Panc1 (cell line): ENCODE results near the gene GOLGA3.

Experiments used
- CTCF ChIP-seq: fragments of 450-650 bp; IDR thresholded peaks from 2 replicates; pipeline ENCODE4 v1.5.1; 2017; ENCODE audit warnings: mild to moderate bottlenecking
- POLR2AphosphoS5 ChIP-seq: IDR thresholded peaks from 2 replicates; pipeline ENCODE4 v1.6.1; 2012; ENCODE audit warnings: mild to moderate bottlenecking, low read depth, low read length, moderate library complexity
- REST ChIP-seq, 2 experiments: IDR thresholded peaks; 2 replicates each; pipeline ENCODE4 v1.6.1; 2011 to 2012; ENCODE audit warnings: low read depth in 2 of 2, control low read depth in 1 of 2, low read length in 1 of 2, mild to moderate bottlenecking in 1 of 2, moderate library complexity in 1 of 2; ENCODE audit not compliant: insufficient read depth in 1 of 2
- TCF7L2 ChIP-seq: IDR thresholded peaks from 2 replicates; pipeline ENCODE4 v1.6.1; 2011; ENCODE audit warnings: mild to moderate bottlenecking, low read depth, low read length, inconsistent platforms

- TF ChIP-seq CTCF = no peak
- TF ChIP-seq POLR2AphosphoS5 = no peak
- TF ChIP-seq TCF7L2 = no peak
- TF ChIP-seq REST (IDR thresholded peaks at IDR 0.05; ENCODE audit: insufficient read depth in 1 of 2, low read depth in 2 of 2, low read length in 1 of 2) = no peak
Measured at GRCh38 chr12:132784580-132784979, 44.1 kb downstream of the GOLGA3 start.
